ENCODE data around the gene IL3RA.

IL3RA gene

DNA sequence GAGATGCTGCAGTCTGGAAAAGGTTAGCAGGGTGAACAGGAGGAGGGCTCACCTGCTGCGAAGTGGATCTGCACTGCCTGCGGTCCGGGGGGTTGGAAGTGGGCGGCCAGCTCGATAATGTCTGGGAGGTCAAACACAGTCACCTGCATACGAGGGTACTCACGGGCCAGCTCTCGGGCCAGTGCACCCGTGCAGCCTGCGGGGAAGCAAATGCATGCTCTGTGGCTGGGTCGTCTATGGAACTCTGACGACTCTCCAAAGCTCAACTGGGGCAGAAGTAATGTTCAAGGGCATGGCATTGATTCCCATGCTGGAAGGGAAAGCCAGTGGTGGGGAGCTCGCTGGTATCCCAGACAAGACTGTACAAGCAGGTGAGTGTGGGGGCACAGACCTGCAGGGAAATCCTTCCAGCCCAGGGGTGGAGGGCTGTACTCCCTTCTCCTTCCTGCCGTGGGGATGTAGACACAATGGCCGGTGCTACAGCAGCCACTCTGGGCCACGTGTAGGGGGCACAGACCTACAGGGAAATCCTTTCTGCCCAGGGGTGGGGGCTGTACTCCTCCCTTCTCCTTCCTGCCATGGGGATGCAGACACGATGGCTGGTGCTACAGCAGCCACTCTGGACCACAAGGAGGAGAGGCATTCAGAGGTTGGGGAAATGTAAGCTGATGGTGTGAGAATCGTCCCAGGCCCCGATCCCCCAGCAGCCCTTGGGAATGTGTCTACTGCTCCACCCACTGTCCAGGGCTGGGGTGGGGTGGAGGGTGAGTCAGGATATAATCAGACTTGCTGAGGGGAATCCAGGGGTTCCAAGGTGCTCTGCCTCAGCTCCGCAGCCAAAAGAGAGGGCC, 81.6 kb downstream of the IL3RA start:
- TF ChIP-seq, protein P1, sequence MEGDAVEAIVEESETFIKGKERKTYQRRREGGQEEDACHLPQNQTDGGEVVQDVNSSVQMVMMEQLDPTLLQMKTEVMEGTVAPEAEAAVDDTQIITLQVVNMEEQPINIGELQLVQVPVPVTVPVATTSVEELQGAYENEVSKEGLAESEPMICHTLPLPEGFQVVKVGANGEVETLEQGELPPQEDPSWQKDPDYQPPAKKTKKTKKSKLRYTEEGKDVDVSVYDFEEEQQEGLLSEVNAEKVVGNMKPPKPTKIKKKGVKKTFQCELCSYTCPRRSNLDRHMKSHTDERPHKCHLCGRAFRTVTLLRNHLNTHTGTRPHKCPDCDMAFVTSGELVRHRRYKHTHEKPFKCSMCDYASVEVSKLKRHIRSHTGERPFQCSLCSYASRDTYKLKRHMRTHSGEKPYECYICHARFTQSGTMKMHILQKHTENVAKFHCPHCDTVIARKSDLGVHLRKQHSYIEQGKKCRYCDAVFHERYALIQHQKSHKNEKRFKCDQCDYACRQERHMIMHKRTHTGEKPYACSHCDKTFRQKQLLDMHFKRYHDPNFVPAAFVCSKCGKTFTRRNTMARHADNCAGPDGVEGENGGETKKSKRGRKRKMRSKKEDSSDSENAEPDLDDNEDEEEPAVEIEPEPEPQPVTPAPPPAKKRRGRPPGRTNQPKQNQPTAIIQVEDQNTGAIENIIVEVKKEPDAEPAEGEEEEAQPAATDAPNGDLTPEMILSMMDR (conservative IDR thresholded peaks at IDR 0.05; ENCODE audit: low read depth, low read length), result no peak
- no peak for DNase-seq (ENCODE audit: low read depth)
- H3K4me3 ChIP-seq (ENCODE audit: low read depth, low read length), result no peak overlapping the region

DNA sequence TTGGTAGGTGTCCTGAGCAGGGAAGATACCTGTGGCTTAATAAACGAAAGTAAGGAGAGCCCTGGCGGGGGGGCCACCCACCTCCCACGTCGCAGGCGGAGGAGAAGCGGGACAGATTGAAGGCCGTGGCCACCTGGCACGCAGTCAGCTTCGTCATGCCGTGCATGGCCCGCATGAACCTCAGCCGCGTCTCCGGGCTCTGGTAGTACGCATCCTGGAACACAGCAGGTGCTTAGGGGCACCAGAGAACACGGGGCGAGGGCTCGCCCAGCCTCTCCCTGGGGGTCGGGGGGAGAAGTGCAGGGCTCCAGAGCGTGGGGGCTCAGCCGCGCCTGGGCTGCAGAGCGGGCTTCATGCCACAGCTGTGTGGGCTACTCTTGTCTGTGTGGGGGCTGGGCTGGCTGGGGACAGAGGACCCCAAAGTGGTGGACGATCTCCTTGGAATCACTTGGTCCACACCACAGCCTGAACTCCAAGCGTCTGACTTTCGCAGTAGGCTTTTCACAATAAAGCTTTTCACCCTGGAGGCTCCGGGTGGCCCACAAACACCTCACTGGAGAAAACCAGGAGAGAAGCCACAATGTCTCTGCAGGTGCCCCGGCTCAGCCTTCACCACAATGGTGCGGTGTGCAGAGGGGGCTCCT, 82.4 kb downstream of the IL3RA start:
- TF ChIP-seq, protein P1 (conservative IDR thresholded peaks at IDR 0.05; ENCODE audit: low read depth, low read length), result no peak
- no peak for DNase-seq (ENCODE audit: low read depth)
- no peak overlapping the region for H3K4me3 ChIP-seq (ENCODE audit: low read depth, low read length)

DNA sequence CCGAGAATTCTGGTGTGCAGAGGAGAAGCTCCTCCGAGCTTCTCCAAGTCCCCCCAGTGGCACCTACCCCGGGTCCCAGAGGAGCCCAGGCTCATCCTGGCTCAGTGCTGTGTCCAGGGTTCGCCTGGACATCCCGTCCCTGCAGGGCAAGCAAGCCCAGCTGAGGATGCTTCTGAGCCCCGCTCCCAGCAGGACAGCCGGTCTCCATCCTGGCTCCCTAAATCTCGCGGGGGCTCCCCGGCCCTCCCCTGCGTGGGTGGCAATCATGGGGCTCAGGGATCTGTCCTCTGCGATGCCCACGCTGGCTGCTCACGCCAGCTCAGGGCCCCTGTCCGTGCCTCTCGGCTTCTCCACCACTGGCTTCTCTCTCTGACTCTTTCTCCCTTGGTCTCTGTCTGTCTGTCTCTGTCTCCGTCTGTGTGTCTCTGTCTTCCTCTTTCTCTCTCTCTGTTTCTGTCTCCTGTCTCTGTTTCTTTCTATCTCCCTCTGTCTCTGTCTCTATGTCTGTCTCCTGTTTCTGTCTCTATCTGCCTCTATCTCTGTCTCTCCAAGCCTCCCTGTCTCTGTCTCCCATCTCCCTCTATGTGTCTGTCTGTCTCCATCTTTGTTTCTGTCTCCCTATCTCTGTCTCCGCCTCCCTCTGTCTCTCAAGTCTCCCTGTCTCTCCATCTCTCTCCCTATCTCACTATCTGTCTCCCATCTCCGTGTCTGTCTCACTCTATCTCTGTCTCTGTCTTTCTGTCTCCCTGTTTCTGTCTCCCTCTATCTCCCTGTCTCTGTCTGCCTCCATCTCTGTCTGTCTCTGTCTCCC, 83.2 kb downstream of the IL3RA start:
- TF ChIP-seq, protein P1 (conservative IDR thresholded peaks at IDR 0.05; ENCODE audit: low read depth, low read length), result no peak
- DNase-seq (ENCODE audit: low read depth), result no peak
- no peak overlapping the region for H3K4me3 ChIP-seq (ENCODE audit: low read depth, low read length)

DNA sequence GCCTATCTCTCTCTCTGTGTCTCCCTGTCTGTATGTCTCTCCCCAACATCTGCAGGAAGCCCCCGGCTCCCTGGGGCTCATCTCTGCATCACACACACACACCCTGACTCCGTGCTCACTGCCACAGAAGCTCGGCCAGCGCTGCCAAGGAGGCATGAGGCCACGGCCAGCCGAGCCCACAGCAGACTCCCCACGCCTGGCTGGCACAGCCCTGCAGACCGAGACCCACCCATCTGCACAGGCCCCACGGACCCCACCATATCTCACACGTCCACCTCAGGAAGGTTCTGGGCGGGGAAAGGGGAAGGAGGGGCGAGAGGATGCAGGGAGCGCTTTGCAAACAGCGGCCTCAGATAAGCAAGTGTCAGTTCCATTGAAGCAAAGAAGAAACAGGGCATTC, 83.8 kb downstream of the IL3RA start:
- no peak overlapping the region for H3K4me3 ChIP-seq (ENCODE audit: low read depth, low read length)
- TF ChIP-seq, protein P1 (conservative IDR thresholded peaks at IDR 0.05; ENCODE audit: low read depth, low read length), result no peak
- DNase-seq (ENCODE audit: low read depth), result no peak

DNA sequence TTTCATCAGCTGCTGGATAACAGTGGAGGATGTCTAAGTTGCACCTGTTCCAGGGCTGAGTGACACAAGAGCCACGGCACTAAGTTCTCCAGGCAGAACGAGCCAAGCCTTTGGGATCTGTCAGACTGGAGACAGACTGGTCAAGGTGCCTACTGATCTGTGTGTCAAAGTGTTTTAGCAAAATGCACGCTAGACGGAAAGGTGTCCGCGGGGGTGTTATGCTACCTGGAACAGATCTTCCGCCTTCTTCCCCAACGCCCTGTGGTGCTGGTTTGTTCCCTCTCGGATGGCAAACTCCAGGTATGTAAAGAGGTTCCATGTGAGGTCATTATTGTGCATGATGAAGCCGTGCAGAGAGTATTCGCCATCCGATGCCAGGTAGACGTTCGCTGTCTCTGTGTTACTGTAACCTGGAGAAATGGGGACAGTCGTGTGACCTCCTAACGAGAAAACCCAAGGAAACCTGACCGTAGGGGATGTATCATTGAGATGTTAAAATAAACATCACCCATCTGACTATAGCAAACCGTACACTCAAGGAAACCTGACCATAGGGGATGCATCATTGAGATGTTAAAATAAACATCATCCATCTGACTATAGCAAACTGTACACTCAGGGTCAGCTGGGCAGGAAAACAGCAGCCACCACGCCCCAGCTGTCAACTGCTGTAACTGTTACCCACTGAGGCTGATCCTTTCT, 85.0 kb downstream of the IL3RA start:
- DNase-seq (ENCODE audit: low read depth), result no peak
- TF ChIP-seq, protein P1 (conservative IDR thresholded peaks at IDR 0.05; ENCODE audit: low read depth, low read length), result no peak
- H3K4me3 ChIP-seq (ENCODE audit: low read depth, low read length), result no peak overlapping the region

DNA sequence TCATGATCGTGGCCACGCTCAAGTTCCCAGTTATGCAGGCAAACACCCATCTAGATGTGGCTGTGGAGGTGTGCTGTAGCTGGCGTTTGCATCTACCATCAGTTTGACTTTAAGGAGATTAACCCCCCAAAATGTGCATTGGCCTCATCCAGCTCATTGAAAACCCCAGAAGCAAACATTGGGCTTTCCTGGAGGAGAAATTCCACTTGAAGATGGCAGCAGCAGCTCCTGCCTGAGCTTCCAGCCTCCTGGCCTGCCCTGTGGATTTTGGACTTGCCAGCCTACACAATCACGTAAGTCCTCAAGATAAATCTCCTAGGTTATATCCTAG, 85.5 kb downstream of the IL3RA start:
- H3K4me3 ChIP-seq (ENCODE audit: low read depth, low read length), result no peak overlapping the region
- no peak for DNase-seq (ENCODE audit: low read depth)
- TF ChIP-seq, protein P1 (conservative IDR thresholded peaks at IDR 0.05; ENCODE audit: low read depth, low read length), result no peak
